Measurements from ENCODE around the gene WWOX. TPM values are rescaled to one million over a fixed set of nuclear protein-coding genes. Genes with fewer than 3 reads are reported as not detected.

Gene WWOX
- total and polyA plus RNA-seq, 2 of the 8 experiments (the other 6 are each of a cell fraction or from before 2014, with no cell fraction given) = 5.4 to 16.7 TPM

GRCh38 chr16:78198288-78198687 lies 98.8 kb downstream of the WWOX start (continued):
- TF ChIP-seq CHD7 (IDR thresholded peaks at IDR 0.05; ENCODE audit: insufficient replicate concordance, low read length) = no peak
- no peak for TF ChIP-seq CREB1 (IDR thresholded peaks at IDR 0.05)
- TF ChIP-seq MAFK (IDR thresholded peaks at IDR 0.05; ENCODE audit: low read depth, low read length) = no peak
- no peak for TF ChIP-seq USF2 (IDR thresholded peaks at IDR 0.05; ENCODE audit: low read length)
- no peak for TF ChIP-seq EGR1 (IDR thresholded peaks at IDR 0.05; ENCODE audit: borderline replicate concordance, low read depth, low read length)
- no peak for TF ChIP-seq SIRT6 (IDR thresholded peaks at IDR 0.05; ENCODE audit: low read length)
- TF ChIP-seq HDAC6 (IDR thresholded peaks at IDR 0.05; ENCODE audit: low read depth, low read length) = no peak
- TF ChIP-seq JUN (IDR thresholded peaks at IDR 0.05; ENCODE audit: low read depth, low read length) = no peak

Data from H1 (cell line).